Measurements from ENCODE around the gene HNRNPUL2.

The HNRNPUL2 gene

GRCh38 chr11:62727872-62728170, 564 bp upstream of the HNRNPUL2 start:
- no peak for TF ChIP-seq RARB (CRISPR knock-in tag; IDR thresholded peaks at IDR 0.05)
- no peak for TF ChIP-seq TOX (CRISPR knock-in tag; IDR thresholded peaks at IDR 0.05; ENCODE audit: borderline replicate concordance)
- no peak for TF ChIP-seq ISL1 (CRISPR knock-in tag; IDR thresholded peaks at IDR 0.05)
- TF ChIP-seq POU6F1 (CRISPR knock-in tag; IDR thresholded peaks at IDR 0.05; ENCODE audit: borderline replicate concordance, low read depth) = no peak
- no peak for TF ChIP-seq ARNTL (CRISPR knock-in tag; IDR thresholded peaks at IDR 0.05; ENCODE audit: borderline replicate concordance, low read depth)
- TF ChIP-seq PPARA (CRISPR knock-in tag; IDR thresholded peaks at IDR 0.05; ENCODE audit: borderline replicate concordance) = no peak
- TF ChIP-seq OSR1 (CRISPR knock-in tag; IDR thresholded peaks at IDR 0.05) = no peak
- ATAC-seq = peak; percentile 79

- no peak for TF ChIP-seq TOX (CRISPR knock-in tag; IDR thresholded peaks at IDR 0.05; ENCODE audit: borderline replicate concordance)
- no peak for ATAC-seq
Observed at GRCh38 chr11:62726915-62727164, 417 bp downstream of the HNRNPUL2 start.

- ATAC-seq = no peak
- no peak for TF ChIP-seq ZFP30 (CRISPR knock-in tag; IDR thresholded peaks at IDR 0.05)
- TF ChIP-seq BACH2 (CRISPR knock-in tag; IDR thresholded peaks at IDR 0.05; ENCODE audit: borderline replicate concordance) = no peak
- TF ChIP-seq OSR1 (CRISPR knock-in tag; IDR thresholded peaks at IDR 0.05) = no peak
- TF ChIP-seq ZNF565 (CRISPR knock-in tag; conservative IDR thresholded peaks at IDR 0.05; ENCODE audit: low read depth) = no peak
- no peak for TF ChIP-seq ZC3H10 (CRISPR knock-in tag; IDR thresholded peaks at IDR 0.05)
- no peak for TF ChIP-seq ESRRG (CRISPR knock-in tag; IDR thresholded peaks at IDR 0.05)
- TF ChIP-seq POU6F1 (CRISPR knock-in tag; IDR thresholded peaks at IDR 0.05; ENCODE audit: borderline replicate concordance, low read depth) = no peak
- no peak for TF ChIP-seq CSDC2 (CRISPR knock-in tag; IDR thresholded peaks at IDR 0.05)
- no peak for TF ChIP-seq SNAI2 (CRISPR knock-in tag; IDR thresholded peaks at IDR 0.05)
- TF ChIP-seq TSHZ2 (CRISPR knock-in tag; IDR thresholded peaks at IDR 0.05) = no peak
- TF ChIP-seq TCF4 (CRISPR knock-in tag; IDR thresholded peaks at IDR 0.05; ENCODE audit: borderline replicate concordance) = no peak
- TF ChIP-seq CSRNP3 (CRISPR knock-in tag; IDR thresholded peaks at IDR 0.05) = no peak
- TF ChIP-seq ZNF70 (CRISPR knock-in tag; IDR thresholded peaks at IDR 0.05) = no peak
- TF ChIP-seq CREB5 (CRISPR knock-in tag; IDR thresholded peaks at IDR 0.05; ENCODE audit: low read depth) = no peak
- TF ChIP-seq GLIS3 (CRISPR knock-in tag; IDR thresholded peaks at IDR 0.05) = no peak
- TF ChIP-seq TOX (CRISPR knock-in tag; IDR thresholded peaks at IDR 0.05; ENCODE audit: borderline replicate concordance) = no peak
- TF ChIP-seq PATZ1 (CRISPR knock-in tag; IDR thresholded peaks at IDR 0.05; ENCODE audit: borderline replicate concordance) = no peak
- TF ChIP-seq PPARA (CRISPR knock-in tag; IDR thresholded peaks at IDR 0.05; ENCODE audit: borderline replicate concordance) = no peak
- TF ChIP-seq ZNF8 (CRISPR knock-in tag; IDR thresholded peaks at IDR 0.05) = no peak
Observed at GRCh38 chr11:62726156-62726914, 922 bp downstream of the HNRNPUL2 start.

Data from SK-N-SH treated with all-trans-retinoic acid at 6 μM for 48 hours (cell line).